Stimulated activated CD8-positive, alpha-beta memory T cell treated with anti-CD3 and anti-CD28 coated beads, Interleukin-15, amount 100 ng/mL, for 4 hours (primary cell): ENCODE results near the gene TAC1.
"Not testable (repeated sequence)": the region's sequence is repeated elsewhere in the genome, so short reads cannot be mapped to it uniquely, and the experiment has no call there.

ENCODE experiments used
- DNase-seq, 2 donors: peaks; one replicate each; pipeline ENCODE4 v3.0.0-alpha.2; 2020; ENCODE audit warnings: low read depth in 2 of 2

TAC1 gene, protein sequence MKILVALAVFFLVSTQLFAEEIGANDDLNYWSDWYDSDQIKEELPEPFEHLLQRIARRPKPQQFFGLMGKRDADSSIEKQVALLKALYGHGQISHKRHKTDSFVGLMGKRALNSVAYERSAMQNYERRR

DNA sequence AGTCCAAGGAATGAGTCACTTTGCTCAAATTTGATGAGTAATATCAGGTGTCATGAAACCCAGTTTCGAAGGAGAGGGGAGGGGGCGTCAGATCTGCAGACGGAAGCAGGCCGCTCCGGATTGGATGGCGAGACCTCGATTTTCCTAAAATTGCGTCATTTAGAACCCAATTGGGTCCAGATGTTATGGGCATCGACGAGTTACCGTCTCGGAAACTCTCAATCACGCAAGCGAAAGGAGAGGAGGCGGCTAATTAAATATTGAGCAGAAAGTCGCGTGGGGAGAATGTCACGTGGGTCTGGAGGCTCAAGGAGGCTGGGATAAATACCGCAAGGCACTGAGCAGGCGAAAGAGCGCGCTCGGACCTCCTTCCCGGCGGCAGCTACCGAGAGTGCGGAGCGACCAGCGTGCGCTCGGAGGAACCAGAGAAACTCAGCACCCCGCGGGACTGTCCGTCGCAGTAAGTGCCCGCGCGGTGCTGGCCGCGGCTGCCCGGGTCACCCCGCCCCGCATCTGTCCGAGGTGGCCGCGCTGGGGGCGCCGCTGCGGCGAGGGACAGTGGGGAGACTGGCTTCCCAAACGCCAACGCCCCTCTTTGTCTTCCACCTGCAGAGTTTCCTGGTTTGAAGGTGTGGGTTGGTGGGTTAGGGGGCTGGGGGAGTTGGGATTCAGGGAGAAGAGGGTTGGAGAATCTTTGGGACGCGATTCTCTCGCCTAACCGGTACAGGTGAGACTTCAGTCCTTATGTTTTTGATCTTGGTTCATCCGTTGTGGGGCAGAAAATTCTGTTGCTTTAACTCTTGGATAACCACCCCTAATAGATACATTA, at the start of gene TAC1:
TSS of gene TAC1 (plus strand) at position 351 of the 829 bp plus-strand sequence. CDS start 527 bp downstream, outside the sequence.
- DNase-seq = no peak

DNA sequence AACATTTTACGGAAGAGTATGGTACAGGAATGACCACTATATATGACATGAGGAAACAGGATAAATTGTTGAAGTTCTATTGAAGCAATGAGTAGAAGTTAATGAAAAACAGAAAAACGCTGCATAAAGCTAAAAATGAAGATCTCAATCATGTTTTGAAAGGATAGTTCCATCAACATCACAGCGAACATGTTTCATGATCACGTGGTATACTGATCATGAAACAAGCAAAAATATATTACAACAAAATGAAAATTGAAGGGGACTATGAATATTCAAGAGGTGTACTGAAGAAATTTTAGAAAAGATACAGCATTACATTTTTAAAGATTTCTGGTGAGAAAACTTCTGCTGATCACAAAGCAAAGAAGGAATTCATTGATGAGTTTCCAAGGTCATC, 45.9 kb upstream of the TAC1 start:
- DNase-seq = no peak

DNA sequence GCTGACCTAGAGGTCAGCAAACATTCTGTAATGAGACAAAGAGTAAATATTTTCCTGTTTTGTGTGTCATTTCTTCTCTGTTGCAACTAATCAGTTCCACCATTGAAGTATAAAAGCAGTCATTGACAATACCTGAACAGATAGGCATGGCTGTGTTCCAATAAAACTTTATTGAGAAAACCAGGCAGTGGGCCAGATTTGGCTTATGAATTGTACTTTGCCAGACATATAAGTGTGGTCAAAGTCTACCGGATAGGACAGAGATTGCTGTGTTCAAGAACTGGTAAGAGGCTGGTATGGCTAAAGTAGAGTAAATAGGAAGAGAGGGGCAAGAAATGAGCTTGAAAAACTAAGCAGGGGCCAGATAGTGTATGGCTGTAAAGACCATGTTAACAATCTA, 38.3 kb upstream of the TAC1 start:
- DNase-seq = no peak

DNA sequence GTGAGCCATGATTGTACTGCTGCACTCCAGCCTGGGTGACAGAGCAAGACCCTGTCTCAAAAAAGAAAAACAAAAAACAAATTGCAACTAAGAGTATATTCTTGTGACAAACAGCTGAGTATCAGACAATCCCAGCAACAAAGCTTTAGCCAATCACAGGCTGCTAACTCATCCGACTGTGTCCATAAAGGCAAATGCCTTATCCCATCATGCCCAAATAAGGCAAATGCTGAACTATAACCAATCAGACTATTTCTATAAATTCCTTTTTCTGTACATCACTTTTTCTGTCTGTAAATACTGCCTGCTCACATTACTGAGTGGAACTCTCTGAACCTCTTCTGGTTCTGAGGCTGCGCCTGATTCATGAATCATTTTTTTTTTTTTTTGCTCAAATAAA, 37.5 kb upstream of the TAC1 start:
- no peak for DNase-seq

DNA sequence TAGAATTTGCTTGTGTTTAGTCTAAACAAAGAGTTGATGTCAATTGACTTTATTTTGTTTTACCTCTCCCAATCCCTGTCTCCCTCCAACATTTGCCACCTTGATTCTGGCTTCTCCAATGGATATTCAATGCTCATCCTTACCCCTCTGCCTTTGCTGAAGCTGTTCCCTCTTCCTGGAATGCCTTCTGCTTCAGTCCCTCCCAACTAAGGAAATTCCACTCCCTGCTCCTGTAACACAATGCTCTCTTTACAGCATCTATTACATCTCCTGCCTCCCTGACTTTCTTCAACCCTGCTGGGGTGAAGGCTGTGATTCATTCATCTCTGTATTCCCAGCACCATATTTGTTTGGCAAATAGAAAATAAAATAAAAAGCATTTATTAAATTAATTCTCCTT, 34.5 kb upstream of the TAC1 start:
- DNase-seq = no peak

DNA sequence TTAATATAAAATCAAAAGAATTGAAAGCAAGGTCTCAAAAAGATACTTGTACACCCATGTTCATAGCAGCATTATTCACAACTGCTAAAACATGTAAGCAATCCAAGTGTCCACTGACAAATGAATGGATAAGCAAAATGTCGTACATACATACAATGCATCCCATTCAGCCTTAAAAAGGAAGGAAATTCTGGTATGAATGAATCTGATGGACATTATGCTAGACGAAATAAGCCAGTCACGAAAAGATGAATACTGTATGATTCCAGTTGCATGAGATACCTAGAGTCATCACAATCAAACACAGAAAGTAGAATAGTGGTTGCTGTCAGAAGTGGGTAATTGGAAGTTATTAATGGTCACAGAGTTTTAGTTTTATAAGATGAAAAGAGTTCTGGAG, 9.5 kb upstream of the TAC1 start:
- no peak for DNase-seq

DNA sequence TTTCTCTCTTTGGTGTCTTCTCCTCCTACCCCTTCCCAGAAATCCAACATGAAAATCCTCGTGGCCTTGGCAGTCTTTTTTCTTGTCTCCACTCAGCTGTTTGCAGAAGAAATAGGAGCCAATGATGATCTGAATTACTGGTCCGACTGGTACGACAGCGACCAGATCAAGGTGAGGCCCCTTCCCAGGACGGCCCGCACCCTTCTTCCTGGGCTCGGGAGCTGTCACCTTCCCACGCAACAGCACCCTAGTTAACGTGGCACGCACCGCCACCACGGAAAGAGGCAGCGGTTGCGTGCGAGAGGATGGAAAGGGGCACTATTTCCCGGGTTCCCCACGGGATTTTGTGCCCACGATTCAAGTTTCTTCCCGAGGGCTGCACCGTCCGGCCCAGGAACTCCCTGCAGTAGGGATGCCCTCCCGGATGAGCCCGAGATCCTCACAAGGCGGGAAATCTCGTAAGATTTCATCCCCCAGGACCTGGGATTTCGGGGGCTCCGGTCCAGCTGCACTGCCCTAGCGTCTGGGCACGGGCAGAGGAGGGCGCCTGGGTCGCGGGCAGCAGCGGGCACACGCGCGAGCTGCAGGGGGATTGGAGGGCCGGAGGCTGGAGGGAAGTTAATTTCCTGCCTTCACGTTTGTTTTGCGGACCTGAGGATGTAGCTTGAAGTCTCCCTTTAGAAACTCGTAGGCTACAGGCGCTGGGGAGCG, 834 bp downstream of the TAC1 start:
- DNase-seq = no peak

DNA sequence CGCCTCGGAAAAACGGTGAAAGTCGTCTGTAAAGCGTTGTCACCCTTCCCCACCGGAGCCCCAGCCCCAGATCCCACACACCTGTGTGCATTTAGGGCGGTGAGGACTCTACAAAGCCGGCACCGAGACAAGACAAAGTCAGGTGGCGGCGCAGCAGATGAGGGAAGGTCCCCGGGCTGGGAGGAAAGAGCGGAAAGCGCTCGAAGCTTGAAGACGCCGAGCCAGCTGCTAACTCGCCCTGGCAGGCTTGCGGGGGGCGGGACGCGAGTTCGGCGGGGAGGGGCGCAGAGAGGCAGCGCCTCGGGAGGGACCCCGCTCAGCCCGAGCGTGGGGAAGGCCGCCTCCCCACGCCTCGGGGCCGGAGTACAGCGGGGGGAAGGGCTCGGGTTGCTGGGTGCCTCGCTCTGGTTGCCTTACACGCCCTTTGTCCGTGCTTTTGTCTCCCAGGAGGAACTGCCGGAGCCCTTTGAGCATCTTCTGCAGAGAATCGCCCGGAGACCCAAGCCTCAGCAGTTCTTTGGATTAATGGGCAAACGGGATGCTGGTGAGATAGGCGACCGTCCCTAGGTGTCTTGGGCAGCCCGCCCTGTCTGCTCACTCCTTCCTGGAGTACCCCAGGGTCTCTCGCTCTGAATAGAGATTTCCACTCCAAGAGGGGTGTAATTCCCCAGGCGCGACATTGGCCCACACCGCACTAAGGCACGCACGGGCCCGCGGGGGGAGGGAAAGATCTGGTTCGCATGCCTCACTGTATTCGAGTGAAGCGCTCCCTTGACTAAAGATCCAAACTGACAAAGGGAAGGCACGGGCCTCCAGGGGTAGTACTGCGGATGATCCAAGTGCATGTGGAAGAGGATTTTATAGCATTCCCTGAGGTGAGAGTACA, 1.6 kb downstream of the TAC1 start:
- DNase-seq = no peak

DNA sequence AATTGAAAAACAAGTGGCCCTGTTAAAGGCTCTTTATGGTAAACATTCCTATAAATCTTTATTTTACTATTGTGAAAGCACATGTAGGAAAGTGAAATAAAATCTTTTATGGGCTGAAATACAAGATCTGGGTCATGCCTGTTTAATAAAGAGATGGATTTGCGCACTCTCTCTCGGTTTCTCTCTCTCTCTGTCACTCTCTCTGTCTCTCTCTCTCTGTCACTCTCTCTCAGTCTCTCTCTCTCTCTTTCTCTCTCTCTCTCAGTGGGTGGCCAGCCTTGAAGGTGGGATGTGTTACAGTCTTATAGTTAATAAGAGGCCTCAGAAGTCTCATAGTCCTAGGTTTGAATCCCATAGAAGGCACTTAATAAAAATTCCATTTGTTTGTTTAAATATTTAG, 2.4 kb downstream of the TAC1 start:
- DNase-seq = no peak

DNA sequence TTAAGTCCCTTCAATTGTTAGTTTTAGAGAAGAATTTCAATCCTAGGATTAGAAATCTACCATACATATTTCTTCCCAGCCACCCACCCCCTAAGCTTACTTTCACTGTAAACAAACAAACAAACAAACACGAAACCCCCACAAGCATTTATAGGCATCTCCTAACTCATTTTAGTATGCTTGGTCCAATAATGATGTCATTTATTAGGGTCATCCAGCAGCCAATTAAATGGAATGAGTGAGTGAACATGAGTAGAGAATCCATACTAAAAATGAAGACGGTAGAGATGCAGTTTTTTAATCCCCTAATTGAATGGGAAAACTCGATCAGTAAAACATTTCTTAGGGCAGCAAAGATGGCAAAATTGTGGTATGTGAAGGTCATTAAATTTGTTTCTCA, 3.2 kb downstream of the TAC1 start:
- no peak for DNase-seq

DNA sequence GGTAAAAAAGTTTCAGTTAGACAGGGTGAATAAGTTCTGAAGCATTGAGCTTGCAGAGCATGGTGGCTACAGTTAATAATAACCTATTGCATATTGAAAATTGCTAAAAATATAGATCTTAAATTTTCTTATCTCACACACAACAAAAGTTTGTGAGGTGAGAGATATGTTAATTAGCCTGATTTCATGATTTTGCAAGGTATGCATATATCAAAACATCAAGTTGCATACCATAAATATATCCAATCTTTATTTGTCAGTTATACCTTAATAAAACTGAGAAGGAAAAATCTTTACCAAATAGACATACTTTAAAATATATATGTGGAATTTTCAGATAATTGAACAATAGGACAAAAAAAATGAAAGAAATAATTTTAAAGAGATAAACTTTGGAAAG, 16.6 kb downstream of the TAC1 start:
- DNase-seq = no peak

DNA sequence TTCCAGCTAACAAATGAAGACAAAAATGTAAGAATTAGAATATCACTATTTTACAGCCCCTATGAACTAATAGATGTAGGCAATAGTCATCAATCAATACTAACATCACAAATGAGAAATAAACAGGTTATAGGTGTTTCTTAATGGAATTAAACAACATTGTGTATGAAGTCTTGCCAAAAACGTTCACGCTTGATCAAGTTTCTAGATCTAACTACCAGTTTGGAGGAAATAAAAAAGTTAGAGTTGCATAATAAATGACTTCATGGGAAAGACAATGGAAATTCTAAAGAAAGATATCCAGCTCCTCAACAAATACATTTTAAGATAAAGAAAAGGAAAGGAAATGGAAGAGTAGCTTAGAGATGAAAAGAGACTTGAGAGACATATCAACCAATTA, 19.7 kb downstream of the TAC1 start:
- no peak for DNase-seq

DNA sequence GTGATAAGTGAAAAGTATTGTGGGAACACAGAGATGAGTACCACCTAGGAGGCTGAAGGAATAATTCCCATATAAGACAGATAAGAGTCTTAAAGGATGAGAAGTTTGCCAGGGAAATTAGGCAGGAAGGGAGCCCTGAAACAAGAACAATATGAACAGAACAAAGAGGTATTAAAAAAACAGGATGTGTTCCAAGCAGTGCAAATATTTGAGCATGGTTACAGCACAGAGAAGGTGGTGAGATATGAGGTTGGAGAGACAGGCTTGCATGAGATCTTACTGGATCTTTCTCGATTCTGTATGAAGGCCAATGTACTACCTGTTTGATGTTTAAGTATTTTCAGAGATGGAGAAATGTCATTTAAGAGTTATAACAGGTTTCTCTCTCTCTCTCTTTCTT, 20.3 kb downstream of the TAC1 start:
- DNase-seq = no peak

DNA sequence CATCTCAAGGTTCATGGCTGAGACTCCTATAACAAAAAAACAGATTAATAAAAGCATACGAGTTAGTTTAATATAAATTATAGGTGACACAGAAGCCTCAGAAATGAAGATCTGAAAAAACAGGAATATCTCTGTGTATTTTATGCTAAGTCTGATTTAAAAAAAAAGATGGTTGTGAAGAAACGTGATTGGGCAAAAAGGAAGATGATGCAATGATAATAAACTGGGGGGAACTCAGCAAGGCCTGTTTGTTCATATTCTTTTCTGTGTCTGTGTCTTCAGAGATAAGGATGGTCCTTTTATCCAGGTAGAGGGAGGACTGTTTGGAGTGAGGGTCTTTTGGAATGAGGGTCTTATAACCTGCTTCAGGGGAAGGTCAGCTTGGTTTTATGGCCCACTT, 25.9 kb downstream of the TAC1 start:
- no peak for DNase-seq

DNA sequence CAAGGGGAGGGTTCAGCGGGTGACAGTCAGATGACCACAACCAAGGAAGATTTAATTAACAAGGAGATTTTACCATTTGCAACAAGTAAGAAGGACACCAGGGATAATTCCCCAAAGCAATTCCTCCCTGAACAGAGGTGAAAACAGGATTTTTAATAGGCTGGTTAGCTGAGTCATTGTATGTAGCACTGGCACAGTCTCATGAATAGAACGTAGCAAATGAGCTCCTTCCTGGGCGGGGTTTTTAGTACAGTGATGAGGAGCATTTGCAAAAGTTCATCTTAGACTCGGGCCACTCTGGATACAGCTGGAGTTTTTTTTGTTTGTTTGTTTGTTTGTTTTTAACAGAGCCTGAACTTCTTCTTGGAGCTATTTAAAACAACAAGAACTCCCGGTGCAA, 39.0 kb downstream of the TAC1 start:
- no peak for DNase-seq

DNA sequence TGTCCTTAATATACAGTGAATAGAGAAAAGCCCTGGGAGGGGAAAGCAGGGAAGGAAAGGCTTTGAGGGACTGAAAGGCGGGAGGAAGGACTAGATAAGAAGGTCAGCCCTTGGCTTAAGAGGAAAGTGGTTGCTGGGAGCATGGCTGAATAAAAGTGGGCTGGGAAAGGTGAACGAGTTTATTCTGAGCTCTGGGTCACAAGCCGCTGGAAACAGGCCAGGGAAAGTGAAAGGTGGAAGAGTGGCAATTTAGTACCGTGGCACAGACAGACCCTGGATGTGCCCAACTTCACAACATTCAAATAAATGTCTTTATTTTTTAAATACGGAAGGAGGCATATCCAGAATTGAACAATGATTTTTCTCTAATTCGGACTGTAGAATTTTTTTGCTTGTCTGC, 39.7 kb downstream of the TAC1 start:
- no peak for DNase-seq

DNA sequence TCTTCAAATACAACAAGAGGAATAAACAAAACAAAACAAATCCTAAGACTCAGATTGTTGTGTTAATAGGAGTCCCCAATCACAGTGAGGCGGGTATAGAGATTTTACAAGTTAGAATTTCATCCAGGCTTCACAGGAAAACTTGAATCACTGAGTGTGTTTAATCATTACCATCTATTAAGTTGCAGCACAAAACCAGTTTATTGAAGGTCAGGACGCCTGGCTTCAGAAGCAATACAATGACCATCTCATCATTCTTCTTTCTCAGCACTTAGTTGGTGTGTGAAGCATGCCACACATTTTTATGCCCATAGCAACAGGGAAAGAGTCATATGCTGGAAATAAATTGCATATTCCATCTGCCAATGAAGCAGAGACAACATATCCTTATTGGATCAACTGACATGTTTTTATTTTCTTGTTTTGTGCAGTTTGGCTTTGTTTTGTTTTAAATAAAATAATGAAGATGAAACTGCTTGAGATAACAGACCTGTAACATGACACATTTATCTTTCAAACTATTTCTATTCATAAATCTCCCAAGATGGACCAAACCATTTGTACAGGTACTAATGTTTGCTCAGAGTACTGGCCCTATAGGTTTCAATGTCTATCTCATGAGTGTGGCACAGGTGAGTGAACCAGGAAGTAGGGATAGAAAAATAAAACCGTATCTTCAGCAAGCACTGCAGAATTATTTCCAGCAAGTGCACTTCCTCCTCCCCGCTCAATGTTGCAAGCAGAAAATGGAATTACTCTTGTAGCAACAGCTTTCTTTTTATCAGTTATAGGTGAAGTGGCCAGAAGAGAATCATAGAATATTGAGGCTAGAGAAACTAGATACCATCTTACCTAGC, 40.4 kb downstream of the TAC1 start:
- DNase-seq = no peak

DNA sequence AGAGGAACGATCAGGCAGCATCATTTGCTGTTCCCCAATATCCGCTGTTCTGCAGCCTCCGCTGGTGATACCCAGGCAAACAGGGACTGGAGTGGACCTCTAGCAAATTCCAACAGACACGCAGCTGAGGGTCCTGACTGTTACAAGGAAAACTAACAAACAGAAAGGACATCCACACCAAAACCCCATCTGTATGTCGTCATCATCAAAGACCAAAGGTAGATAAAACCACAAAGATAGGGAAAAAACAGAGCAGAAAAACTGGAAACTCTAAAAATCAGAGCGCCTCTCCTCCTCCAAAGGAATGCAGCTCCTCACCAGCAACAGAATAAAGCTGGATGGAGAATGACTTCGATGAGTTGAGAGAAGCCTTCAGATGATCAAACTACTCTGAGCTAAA, 54.5 kb downstream of the TAC1 start:
- DNase-seq = not testable (repeated sequence)
